GM18951 (cell line): ENCODE results near the gene DIAPH1.

ENCODE experiments used
- POLR2A ChIP-seq: IDR thresholded peaks from 4 replicates; pipeline ENCODE4 v1.6.1; 2011; ENCODE audit warnings: mild to moderate bottlenecking; ENCODE audit not compliant: insufficient read length, insufficient read depth; ENCODE audit errors: extremely low read depth
- in situ Hi-C: fragments of 300-500 bp; cut with MboI; formaldehyde crosslinking; loops from one replicate; pipeline ENCODE4 v1.12.0; 2022; ENCODE audit warnings: low sequenced_read_pairs, mixed read lengths, inconsistent platforms; ENCODE audit not compliant: unreplicated experiment

DIAPH1 gene

DNA sequence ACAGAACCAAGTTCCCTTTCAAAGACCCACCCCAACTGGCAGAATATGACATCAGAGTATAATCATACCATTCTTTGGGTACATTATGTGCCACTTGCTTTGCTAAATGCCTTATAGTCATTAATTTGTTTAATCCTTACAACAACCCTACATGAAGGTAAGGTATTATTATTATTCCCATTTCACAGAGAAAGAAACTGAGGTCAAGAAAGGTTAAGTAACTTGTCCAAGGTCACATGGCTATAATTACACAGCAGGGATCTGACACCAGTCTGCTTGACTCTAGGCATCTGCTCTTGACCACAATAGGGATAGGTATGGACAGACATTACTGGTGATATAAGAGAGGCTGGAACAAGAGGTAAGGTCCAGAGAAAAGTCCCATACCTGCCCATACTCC, 31.2 kb upstream of the DIAPH1 start:
- no peak for TF ChIP-seq POLR2A
- in situ Hi-C loops = no loop called here

DNA sequence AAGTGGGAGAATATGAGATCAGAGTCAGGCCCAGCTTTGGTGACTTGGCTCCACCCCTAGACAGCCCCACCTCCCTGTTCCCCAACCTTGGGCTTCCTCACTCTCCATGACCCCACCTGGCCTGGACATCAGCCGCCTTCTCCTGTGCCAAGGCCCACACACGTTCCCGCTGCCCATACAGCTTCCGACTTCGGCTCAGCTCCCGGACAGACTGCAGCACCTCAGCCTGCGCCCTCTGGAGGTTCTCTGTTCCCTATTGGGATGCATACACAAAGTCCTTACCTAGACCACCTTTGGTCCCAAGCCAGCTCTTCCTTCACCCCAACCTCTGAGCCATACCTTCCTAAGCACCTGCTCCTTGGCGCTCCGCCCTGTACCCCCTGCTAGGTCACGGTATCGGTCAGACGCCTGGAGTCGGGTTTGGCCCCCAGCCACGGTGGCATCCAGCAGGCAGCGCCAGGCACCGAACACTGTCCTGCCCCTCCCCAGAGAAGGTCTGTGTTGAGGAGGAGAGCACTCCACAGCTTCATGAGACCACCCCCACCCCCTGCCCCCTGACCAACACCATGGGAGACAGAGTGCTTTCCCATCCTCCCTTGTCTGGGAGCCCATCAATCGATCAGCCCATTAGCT, 30.4 kb upstream of the DIAPH1 start:
- TF ChIP-seq POLR2A = no peak
- in situ Hi-C loops = no loop called here

DNA sequence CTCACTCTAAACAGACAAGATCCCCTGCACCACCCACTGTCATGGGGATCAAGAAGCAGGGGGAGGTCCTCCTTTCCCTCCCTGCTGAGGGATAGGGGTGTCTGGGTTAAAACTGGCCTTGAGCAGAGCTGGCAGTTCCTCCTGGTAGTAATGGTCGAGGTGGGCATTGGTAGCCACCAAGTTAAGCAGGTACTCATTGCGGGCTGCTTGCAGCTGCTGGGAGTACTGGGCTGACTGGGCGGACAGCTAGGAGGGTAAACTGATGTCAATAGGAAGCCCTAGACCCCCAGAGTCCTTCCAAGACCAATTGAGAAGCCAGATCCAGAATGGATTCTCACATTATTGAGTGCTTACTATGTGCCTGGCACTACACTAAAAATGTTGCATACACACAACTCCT, 29.1 kb upstream of the DIAPH1 start:
- TF ChIP-seq POLR2A = no peak
- in situ Hi-C loops = no loop called here

- in situ Hi-C loops = no loop called here
- no peak for TF ChIP-seq POLR2A
Measured at GRCh38 chr5:141647242-141647641, 28.4 kb upstream of the DIAPH1 start.

DNA sequence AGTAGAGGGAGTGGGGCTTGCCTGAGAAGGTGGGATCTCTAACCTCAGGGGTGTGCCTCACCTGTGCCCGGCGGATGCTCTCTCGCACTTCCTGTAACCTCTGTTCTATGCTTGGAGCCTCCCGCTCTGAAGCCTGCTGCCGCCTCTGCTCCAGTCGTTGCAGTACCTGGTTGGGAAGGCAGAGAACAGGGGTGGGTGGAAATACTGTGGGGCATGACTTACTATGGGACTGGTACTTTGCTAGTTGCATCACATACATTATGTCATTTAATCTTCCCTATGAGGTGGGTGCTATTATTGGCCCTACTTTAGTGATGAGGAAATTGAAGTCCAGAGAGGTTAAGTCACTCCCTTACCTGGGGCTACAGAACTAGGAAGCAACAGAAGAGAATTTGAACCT, 27.2 kb upstream of the DIAPH1 start:
- no peak for TF ChIP-seq POLR2A
- in situ Hi-C loops = no loop called here

DNA sequence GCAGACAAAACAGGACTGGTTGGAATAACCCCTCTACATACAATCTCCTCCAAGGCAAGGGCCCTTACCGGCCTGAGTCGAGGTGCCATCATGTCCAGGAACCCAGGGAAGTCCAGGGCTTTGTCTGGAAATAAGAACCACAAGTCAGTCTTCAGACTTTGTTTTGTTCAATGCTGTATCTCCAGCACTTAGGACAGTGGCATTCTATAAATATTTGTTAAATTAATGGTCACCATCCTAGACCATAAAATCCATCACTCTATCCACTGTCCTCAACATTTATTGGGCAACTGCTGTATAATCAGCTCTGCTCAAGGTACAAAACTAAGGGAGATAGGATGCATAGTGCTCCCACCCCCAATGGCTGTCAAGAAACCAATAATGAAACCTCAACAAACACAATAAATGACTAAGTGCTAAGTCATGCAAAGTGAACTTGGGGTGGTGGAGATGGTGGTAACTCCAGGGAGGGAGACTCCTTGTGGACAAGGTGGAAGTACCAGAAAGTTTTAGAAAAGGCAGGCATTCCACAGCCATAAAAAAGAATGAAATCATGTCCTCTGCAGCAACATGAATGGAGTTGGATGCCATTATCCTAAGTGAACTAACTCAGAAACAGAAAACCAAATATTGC, 23.0 kb upstream of the DIAPH1 start:
- TF ChIP-seq POLR2A = no peak
- in situ Hi-C loops = no loop called here

GRCh38 chr5:141640698-141641097, 21.9 kb upstream of the DIAPH1 start:
- TF ChIP-seq POLR2A = no peak

DNA sequence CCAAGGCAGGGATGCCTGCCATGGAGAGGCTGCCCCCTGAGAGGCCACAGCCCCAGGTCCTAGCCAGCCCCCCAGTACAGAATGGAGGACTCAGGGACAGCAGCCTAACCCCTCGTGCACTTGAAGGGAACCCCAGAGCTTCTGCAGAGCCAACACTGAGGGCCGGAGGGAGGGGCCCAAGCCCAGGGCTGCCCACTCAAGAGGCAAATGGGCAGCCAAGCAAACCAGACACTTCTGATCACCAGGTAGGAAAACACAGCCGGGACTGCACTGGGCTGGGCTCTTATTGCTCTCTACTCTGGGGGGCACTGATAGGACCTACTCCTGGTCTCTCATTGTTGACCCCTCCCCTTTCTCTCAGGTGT, 21.2 kb upstream of the DIAPH1 start:
- TF ChIP-seq POLR2A = no peak

More at GRCh38 chr5:141640698-141641097, 21.9 kb upstream of the DIAPH1 start:
- in situ Hi-C loops = no loop called here

GRCh38 chr5:141639357-141640050, 20.7 kb upstream of the DIAPH1 start:
- in situ Hi-C loops = no loop called here
- no peak for TF ChIP-seq POLR2A

More for the DNA sequence above, 21.2 kb upstream of the DIAPH1 start:
- in situ Hi-C loops = no loop called here

GRCh38 chr5:141638771-141639170, 20.0 kb upstream of the DIAPH1 start:
- TF ChIP-seq POLR2A = no peak
- in situ Hi-C loops = no loop called here

DNA sequence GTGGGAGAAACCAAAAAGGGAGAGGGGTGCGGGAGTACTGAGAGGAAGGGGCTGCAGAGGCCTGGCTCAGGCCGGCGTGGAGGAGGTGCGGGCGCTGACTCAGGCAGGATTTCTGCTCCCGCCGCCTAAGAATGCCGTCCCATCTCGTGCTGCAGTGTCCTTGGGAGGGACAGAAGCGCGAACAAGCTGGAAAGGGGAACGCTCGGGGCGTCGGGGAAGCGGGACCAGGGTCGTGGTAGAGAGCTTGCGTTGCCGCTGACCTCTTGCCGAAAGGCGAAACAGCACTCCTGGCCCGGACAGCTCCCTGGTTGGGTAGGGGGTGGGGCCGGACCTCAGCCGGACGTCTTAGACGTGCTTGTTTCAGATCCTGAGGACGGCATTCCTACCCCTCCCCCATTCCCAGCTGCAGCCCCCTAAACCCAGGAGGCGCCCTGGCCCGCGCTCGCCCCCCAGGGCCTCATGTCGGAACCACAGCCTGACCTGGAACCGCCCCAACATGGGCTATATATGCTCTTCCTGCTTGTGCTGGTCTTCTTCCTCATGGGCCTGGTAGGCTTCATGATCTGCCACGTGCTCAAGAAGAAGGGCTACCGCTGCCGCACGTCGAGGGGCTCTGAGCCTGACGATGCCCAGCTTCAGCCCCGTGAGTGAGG, 19.1 kb upstream of the DIAPH1 start:
- in situ Hi-C loops = no loop called here
- TF ChIP-seq POLR2A = no peak

GRCh38 chr5:141637123-141637766, 18.4 kb upstream of the DIAPH1 start:
- TF ChIP-seq POLR2A = no peak
- in situ Hi-C loops = no loop called here
